Measurements from ENCODE around the gene SDE2. TPM values are rescaled to one million over a fixed set of nuclear protein-coding genes. Genes with fewer than 3 reads are reported as not detected.

SDE2 gene
- total RNA-seq, 6 experiments from 2014 or later = 7.1 to 10.9 (median 8.6) TPM

GRCh38 chr1:226041419-226041818, 42.3 kb upstream of the SDE2 start:
- no peak overlapping the region for H3K4me3 ChIP-seq
- ATAC-seq (no peak), DNase-seq (no peak)
- intact Hi-C loops (cut with DNase I) = no loop called here
- TF ChIP-seq POLR2A (IDR thresholded peaks at IDR 0.05) = no peak
- TF ChIP-seq, protein P1, sequence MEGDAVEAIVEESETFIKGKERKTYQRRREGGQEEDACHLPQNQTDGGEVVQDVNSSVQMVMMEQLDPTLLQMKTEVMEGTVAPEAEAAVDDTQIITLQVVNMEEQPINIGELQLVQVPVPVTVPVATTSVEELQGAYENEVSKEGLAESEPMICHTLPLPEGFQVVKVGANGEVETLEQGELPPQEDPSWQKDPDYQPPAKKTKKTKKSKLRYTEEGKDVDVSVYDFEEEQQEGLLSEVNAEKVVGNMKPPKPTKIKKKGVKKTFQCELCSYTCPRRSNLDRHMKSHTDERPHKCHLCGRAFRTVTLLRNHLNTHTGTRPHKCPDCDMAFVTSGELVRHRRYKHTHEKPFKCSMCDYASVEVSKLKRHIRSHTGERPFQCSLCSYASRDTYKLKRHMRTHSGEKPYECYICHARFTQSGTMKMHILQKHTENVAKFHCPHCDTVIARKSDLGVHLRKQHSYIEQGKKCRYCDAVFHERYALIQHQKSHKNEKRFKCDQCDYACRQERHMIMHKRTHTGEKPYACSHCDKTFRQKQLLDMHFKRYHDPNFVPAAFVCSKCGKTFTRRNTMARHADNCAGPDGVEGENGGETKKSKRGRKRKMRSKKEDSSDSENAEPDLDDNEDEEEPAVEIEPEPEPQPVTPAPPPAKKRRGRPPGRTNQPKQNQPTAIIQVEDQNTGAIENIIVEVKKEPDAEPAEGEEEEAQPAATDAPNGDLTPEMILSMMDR (IDR thresholded peaks at IDR 0.05) = no peak
- no peaks in the 10 kb centered on the region for H3K36me3 ChIP-seq
- H3K27ac ChIP-seq = no peak overlapping the region
- H3K9me3 ChIP-seq = no peaks in the 10 kb centered on the region
- H3K27me3 ChIP-seq = no peaks in the 10 kb centered on the region
- no peaks in the 10 kb centered on the region for H3K4me1 ChIP-seq
- 19% methylated on average over 1 of the region's 1 CpG for WGBS (ENCODE audit: insufficient coverage, low coverage, low lambda C conversion rate, missing lambda C conversion rate)

DNA sequence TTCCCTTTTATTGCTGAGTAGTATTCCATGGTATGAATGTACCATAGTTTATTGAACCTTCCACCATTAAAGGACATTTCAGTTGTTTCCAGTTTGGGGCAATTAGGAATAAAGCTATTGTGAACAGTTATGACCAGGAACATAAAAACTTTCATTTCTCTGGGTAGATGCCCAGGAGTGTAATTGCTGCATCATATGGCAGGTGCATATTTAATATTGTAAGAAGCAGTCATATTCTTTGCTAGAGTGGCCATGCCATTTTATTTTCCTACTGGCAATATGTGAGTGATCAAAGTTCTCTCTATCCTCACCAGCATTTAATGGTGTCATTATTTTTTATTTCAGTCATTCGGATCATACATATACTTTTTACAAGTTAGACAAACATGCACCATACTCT, 39.5 kb upstream of the SDE2 start:
- H3K27ac ChIP-seq = no peak overlapping the region
- WGBS (ENCODE audit: insufficient coverage, low coverage, low lambda C conversion rate, missing lambda C conversion rate) = 88% methylated on average over 1 of the region's 1 CpG
- DNase-seq = no peak
- no peak for ATAC-seq
- intact Hi-C loops (cut with DNase I) = no loop called here
- peaks cover 0 to 10% (median 0%) of the 10 kb centered on the region in 4 donors for H3K4me1 ChIP-seq
- H3K36me3 ChIP-seq = no peaks in the 10 kb centered on the region
- no peaks in the 10 kb centered on the region for H3K27me3 ChIP-seq
- H3K9me3 ChIP-seq = no peaks in the 10 kb centered on the region
- H3K4me3 ChIP-seq = no peak overlapping the region
- TF ChIP-seq, protein P1 (IDR thresholded peaks at IDR 0.05) = no peak

DNA sequence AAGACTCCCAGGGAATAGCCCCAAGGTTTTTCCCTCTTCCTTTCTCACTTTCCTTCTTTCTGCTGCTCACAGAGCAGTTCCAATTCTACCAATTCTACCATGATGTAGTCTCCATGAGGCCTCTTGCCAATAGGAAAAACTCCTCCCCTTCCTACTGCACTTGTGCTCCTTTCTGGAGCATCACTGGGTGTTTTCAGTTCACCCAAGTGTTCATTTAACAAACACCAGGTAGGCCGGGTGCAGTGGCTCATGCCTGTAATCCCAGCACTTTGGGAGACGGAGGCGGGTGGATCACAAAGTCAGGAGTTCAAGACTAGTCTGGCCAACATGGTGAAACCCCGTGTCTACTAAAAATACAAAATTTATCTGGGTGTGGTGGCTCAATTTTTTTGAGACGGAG, 36.8 kb upstream of the SDE2 start:
- DNase-seq (no peak), ATAC-seq (no peak)
- no peak overlapping the region for H3K4me3 ChIP-seq
- no peaks in the 10 kb centered on the region for H3K27me3 ChIP-seq
- intact Hi-C loops (cut with DNase I) = no loop called here
- H3K36me3 ChIP-seq = no peaks in the 10 kb centered on the region
- no peaks in the 10 kb centered on the region for H3K9me3 ChIP-seq
- WGBS (ENCODE audit: insufficient coverage, low coverage, low lambda C conversion rate, missing lambda C conversion rate) = 94% methylated on average over 3 of the region's 5 CpGs
- H3K27ac ChIP-seq = peak overlapping the region in 1 of 3 donors; percentile 18
- no peak for TF ChIP-seq POLR2A (IDR thresholded peaks at IDR 0.05)
- TF ChIP-seq, protein P1 (IDR thresholded peaks at IDR 0.05) = no peak
- peaks cover 0 to 10% (median 0%) of the 10 kb centered on the region in 4 donors for H3K4me1 ChIP-seq

DNA sequence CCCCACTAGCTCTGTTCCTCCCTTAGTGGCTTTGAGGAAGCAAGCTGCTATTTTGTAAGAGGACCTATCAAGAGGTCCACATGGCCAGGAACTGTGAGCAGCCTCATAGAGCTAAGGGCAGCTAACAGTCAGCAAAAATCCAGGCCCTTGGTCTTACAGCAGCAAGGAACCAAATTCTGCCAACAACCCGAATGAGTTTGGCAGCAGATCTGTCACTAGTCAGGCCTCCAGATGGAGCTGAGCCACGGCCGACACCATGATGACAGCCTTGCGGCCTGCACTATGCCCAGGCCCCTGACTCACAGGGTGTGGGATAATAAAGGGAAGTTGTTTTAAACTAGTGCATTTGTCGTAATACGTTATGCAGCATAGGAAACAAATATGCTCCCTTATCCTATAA, 35.3 kb upstream of the SDE2 start:
- WGBS (ENCODE audit: insufficient coverage, low coverage, low lambda C conversion rate, missing lambda C conversion rate) = 43% methylated on average over 6 of the region's 6 CpGs
- Histone ChIP-seq H3K9me3 (no peaks in the 10 kb centered on the region), H3K4me3 (no peak overlapping the region), H3K27ac (peak overlapping the region; percentile 21 to 57 (median 50)), H3K36me3 (no peaks in the 10 kb centered on the region), H3K4me1 (peaks cover 0 to 16% (median 0%) of the 10 kb centered on the region in 4 donors), H3K27me3 (no peaks in the 10 kb centered on the region)
- TF ChIP-seq, protein P1 (IDR thresholded peaks at IDR 0.05) = no peak
- no peak for TF ChIP-seq POLR2A (IDR thresholded peaks at IDR 0.05)
- intact Hi-C loops (cut with DNase I) = no loop called here
- ATAC-seq (peak; percentile 81 to 89 (median 88)), DNase-seq (peak; percentile 77 to 84 (median 77))

DNA sequence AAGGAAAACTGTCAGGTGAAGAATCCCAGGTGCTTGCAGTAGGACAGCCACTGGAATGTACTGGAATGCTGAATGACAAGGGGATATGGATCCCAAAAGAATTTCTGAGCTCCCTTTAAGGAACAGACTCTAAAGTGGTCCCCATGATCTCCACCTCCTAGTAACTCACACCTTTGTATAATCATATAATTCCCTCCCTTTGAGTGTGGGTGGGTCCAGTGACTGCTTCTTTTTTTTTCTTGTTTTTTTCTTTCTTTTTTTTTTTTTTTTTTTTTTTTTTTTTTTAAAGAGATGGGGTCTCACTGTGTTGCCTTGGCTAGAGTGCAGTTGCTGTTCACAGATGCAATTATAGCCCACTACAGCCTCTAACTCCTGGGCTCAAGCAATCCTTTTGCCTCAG, 34.8 kb upstream of the SDE2 start:
- peak overlapping the region; percentile 21 to 54 (median 50) for H3K27ac ChIP-seq
- peaks cover 0 to 20% (median 0%) of the 10 kb centered on the region in 4 donors for H3K4me1 ChIP-seq
- no peaks in the 10 kb centered on the region for H3K9me3 ChIP-seq
- intact Hi-C loops (cut with DNase I) = no loop called here
- no peaks in the 10 kb centered on the region for H3K27me3 ChIP-seq
- no peak overlapping the region for H3K4me3 ChIP-seq
- no peak for TF ChIP-seq POLR2A (IDR thresholded peaks at IDR 0.05)
- TF ChIP-seq, protein P1 (IDR thresholded peaks at IDR 0.05) = no peak
- ATAC-seq (no peak), DNase-seq (no peak)
- no peaks in the 10 kb centered on the region for H3K36me3 ChIP-seq

All from right lobe of liver (tissue), 6 donors.